ENCODE measurements around the gene SAMHD1. TPM values are rescaled to one million over a fixed set of nuclear protein-coding genes. Genes with fewer than 3 reads are reported as not detected.
A peak's percentile ranks its signal among the peaks of the same experiment; 100 is the strongest.

The SAMHD1 gene
- total and polyA plus RNA-seq, 9 of the 15 experiments (the other 6 are each of a cell fraction or from before 2014, with no cell fraction given): 6.8 to 20.4 (median 14.8) TPM

- TF ChIP-seq E2F5 (CRISPR knock-in tag; IDR thresholded peaks at IDR 0.05): no peak
- no peak for TF ChIP-seq ATF2 (CRISPR knock-in tag; IDR thresholded peaks at IDR 0.05)
- no peak for TF ChIP-seq DLX4 (CRISPR knock-in tag; IDR thresholded peaks at IDR 0.05)
- TF ChIP-seq, protein P1, sequence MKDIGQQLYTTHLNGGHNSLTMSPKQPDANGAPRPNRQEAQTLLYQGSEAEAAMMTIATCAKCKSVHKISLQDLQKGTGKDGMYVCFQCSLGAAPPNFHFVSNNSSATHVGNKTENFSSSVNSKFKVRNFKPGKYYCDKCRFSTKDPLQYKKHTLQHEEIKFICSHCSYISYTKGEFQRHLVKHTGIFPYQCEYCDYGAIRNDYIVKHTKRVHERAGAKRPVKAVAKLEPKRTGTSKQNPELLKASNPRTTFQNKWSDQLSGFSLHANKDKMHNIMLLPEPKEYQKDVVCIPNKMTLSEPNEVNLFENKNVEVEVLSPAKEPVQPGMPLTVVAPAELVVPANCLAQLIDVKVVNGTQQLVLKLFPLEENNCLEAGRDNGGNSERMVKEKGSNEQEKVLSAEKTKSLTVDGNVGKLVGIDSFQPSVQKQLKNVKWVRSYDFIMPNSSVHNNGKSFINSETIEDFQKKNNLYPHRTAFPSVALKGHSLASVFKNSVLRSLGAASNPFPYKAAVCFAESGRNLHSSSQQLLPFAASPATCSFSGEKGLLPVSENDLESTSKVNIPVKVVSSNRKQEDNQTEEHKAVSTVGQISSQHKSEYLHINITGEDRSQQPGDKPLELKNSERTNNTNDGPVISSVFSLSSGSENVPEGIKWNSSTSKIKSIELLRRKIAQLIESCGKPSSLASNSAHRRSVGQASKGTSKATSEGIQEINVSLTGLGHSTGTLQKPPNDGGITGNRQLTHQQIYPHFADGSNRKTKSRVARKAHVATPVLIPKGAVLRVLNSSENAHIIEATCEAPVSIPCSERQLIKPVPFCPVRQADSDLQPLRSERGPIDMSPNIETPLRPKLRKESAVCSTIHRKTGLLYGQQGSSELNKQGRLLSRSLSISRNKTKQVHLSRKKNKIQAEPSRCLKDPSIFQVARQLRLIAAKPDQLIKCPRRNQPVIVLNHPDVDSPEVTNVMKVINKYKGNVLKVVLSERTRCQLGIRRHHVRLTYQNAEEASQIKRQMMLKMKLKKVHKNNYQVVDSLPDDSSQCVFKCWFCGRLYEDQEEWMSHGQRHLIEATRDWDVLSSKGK (CRISPR knock-in tag; IDR thresholded peaks at IDR 0.05): no peak
- no peak for TF ChIP-seq GATAD2B (IDR thresholded peaks at IDR 0.05; ENCODE audit: borderline replicate concordance)
- 0 out of 2 replicates have a peak, but pooled peaks have one; percentile 68 for TF ChIP-seq MCM5 (IDR thresholded peaks at IDR 0.05; ENCODE audit: low read depth)
- TF ChIP-seq, protein P2, sequence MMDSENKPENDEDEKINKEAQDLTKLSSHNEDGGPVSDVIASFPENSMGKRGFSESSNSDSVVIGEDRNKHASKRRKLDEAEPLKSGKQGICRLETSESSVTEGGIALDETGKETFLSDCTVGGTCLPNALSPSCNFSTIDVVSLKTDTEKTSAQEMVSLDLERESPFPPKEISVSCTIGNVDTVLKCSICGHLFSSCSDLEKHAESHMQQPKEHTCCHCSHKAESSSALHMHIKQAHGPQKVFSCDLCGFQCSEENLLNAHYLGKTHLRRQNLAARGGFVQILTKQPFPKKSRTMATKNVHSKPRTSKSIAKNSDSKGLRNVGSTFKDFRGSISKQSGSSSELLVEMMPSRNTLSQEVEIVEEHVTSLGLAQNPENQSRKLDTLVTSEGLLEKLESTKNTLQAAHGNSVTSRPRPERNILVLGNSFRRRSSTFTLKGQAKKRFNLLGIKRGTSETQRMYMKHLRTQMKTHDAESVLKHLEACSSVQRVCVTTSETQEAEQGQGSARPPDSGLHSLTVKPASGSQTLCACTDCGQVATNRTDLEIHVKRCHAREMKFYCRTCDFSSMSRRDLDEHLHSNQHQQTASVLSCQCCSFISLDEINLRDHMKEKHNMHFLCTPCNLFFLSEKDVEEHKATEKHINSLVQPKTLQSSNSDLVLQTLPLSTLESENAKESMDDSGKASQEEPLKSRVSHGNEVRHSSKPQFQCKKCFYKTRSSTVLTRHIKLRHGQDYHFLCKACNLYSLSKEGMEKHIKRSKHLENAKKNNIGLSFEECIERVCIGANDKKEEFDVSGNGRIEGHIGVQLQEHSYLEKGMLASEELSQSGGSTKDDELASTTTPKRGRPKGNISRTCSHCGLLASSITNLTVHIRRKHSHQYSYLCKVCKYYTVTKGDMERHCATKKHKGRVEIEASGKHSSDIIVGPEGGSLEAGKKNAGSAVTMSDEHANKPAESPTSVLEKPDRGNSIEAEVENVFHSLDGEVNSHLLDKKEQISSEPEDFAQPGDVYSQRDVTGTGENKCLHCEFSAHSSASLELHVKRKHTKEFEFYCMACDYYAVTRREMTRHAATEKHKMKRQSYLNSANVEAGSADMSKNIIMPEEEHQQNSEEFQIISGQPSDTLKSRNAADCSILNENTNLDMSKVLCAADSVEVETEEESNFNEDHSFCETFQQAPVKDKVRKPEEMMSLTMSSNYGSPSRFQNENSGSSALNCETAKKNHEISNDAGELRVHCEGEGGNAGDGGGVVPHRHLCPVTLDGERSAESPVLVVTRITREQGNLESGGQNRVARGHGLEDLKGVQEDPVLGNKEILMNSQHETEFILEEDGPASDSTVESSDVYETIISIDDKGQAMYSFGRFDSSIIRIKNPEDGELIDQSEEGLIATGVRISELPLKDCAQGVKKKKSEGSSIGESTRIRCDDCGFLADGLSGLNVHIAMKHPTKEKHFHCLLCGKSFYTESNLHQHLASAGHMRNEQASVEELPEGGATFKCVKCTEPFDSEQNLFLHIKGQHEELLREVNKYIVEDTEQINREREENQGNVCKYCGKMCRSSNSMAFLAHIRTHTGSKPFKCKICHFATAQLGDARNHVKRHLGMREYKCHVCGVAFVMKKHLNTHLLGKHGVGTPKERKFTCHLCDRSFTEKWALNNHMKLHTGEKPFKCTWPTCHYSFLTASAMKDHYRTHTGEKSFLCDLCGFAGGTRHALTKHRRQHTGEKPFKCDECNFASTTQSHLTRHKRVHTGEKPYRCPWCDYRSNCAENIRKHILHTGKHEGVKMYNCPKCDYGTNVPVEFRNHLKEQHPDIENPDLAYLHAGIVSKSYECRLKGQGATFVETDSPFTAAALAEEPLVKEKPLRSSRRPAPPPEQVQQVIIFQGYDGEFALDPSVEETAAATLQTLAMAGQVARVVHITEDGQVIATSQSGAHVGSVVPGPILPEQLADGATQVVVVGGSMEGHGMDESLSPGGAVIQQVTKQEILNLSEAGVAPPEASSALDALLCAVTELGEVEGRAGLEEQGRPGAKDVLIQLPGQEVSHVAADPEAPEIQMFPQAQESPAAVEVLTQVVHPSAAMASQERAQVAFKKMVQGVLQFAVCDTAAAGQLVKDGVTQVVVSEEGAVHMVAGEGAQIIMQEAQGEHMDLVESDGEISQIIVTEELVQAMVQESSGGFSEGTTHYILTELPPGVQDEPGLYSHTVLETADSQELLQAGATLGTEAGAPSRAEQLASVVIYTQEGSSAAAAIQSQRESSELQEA (IDR thresholded peaks at IDR 0.05; ENCODE audit: low read depth): peak; percentile 51; the same call in 1 of the 2 replicates
- no peak; the same call in 1 of the 2 replicates for TF ChIP-seq MEF2D (tag; conservative IDR thresholded peaks at IDR 0.05; ENCODE audit: low read depth)
- TF ChIP-seq JUNB (CRISPR knock-in tag; conservative IDR thresholded peaks at IDR 0.05): no peak
- TF ChIP-seq HMGN3 (IDR thresholded peaks at IDR 0.05; ENCODE audit: borderline replicate concordance, extremely low read depth, insufficient read length, low read depth, low read length): no peak
- TF ChIP-seq FOXJ2 (tag; IDR thresholded peaks at IDR 0.05): no peak
Observed at GRCh38 chr20:36924167-36925045, 27.1 kb downstream of the SAMHD1 start (continued).

Measured in K562 (cell line).